HUES48 (cell line): ENCODE results near the gene CXCL11.
"Not testable (repeated sequence)": the region's sequence is repeated elsewhere in the genome, so short reads cannot be mapped to it uniquely, and the experiment has no call there.

ENCODE experiments used
- H3K27ac ChIP-seq: one replicate; pipeline ENCODE4 v1.7.0; 2013; ENCODE audit warnings: low read depth, low read length, inconsistent platforms
- H3K27me3 ChIP-seq: 2 replicates; pipeline ENCODE4 v1.6.1; 2013; ENCODE audit warnings: mild to moderate bottlenecking, low read length; ENCODE audit not compliant: control insufficient read depth, insufficient read depth
- H3K36me3 ChIP-seq: 2 replicates; pipeline ENCODE4 v1.6.1; 2013; ENCODE audit warnings: low read length; ENCODE audit not compliant: control insufficient read depth, insufficient read depth
- H3K4me1 ChIP-seq: 2 replicates; pipeline ENCODE4 v1.6.1; 2013; ENCODE audit warnings: mild to moderate bottlenecking, low read length; ENCODE audit not compliant: control insufficient read depth, insufficient read depth
- H3K4me3 ChIP-seq: 2 replicates; pipeline ENCODE4 v1.5.1; 2013; ENCODE audit warnings: mild to moderate bottlenecking, low read depth, low read length
- H3K9ac ChIP-seq: 2 replicates; pipeline ENCODE4 v1.6.1; 2013; ENCODE audit warnings: mild to moderate bottlenecking, low read depth, low read length, moderate library complexity
- H3K9me3 ChIP-seq: 2 replicates; pipeline ENCODE4 v1.6.1; 2013; ENCODE audit warnings: low read length; ENCODE audit not compliant: control insufficient read depth, insufficient read depth

The CXCL11 gene

DNA sequence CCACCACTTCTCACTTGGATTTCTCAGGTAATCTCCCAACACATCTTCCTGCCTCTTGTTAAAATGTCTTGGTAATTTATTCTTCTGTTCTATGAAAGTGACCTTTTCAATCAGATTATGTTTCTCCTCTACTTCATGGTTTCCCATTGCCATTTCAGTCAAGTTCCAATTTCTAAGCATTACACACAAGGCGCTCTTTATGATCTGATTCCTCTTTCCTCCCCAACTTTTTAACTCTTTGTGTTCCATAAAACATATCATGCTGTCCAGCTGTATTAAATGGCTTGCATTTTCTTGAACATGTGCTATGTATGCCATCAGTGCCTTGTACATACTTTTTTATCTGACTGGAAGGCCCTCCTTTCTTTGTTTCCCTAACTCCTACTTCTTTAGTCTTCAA lies 25.6 kb upstream of the CXCL11 start:
- H3K36me3 ChIP-seq: no peaks in the 10 kb centered on the region
- no peak overlapping the region for H3K4me3 ChIP-seq
- H3K27ac ChIP-seq: no peak overlapping the region
- no peak overlapping the region for H3K9ac ChIP-seq
- no peaks in the 10 kb centered on the region; the same call in 1 of the 2 replicates for H3K27me3 ChIP-seq
- 0 out of 2 replicates have a peak, but pooled peaks cover 3% of the 10 kb centered on the region for H3K9me3 ChIP-seq
- peaks cover 6% of the 10 kb centered on the region; the same call in 1 of the 2 replicates for H3K4me1 ChIP-seq

- Histone ChIP-seq H3K4me1 (peaks cover 15% of the 10 kb centered on the region), H3K27me3 (no peaks in the 10 kb centered on the region; the same call in 1 of the 2 replicates), H3K4me3 (no peak overlapping the region), H3K9ac (no peak overlapping the region), H3K9me3 (no peaks in the 10 kb centered on the region), H3K36me3 (no peaks in the 10 kb centered on the region), H3K27ac (no peak overlapping the region)
Observed at GRCh38 chr4:76060506-76060905, 24.6 kb upstream of the CXCL11 start.

DNA sequence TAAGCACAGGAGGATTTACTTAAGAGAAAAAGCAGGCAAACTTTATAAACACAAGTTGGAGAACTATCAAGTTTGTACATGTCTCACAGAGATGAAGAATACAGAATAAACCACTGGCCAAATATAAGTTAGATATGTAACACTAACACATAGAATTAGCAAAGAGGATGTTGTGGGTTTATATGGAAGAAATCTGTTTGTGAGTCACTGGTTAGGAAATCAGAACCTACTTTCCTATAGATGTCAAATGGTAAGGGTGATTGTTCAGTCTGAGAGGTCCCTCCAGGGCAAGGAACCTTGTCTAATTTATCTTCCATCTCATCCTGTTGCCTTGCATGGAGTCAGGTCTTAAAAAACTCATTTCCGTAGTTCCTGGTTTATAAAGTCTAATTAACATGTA lies 23.9 kb upstream of the CXCL11 start:
- Histone ChIP-seq H3K4me1 (peaks cover 23% of the 10 kb centered on the region), H3K27me3 (no peaks in the 10 kb centered on the region; the same call in 1 of the 2 replicates), H3K9ac (no peak overlapping the region), H3K9me3 (no peaks in the 10 kb centered on the region), H3K27ac (no peak overlapping the region), H3K36me3 (no peaks in the 10 kb centered on the region), H3K4me3 (no peak overlapping the region)

DNA sequence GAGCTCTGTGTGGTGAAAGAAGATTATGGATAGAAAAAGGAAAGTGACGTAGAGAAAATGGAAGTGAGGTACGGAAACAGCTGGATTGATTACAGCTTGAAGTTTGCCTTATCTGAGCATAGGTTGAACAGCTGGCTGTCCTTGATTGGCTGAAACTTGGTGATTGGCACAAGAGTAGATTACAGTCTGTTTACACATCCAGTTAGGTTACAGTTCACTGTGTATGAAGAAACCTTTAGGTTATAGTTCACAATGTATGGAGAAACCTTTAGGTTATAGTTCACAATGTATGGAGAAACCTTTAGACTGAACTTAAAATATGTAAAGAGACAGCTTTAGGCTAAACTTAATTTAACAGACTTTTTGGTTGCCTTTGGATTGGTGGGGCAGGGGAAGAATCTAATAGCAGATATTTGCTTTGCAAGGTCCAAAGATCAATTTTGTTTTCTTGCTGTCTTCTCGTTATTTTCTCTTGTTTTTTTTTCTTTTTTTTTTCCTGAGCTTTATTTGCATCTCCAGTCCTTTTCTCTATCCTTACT lies 23.1 kb upstream of the CXCL11 start:
- no peak overlapping the region for H3K27ac ChIP-seq
- H3K4me3 ChIP-seq: no peak overlapping the region
- H3K27me3 ChIP-seq: no peaks in the 10 kb centered on the region; the same call in 1 of the 2 replicates
- H3K9me3 ChIP-seq: no peaks in the 10 kb centered on the region
- no peaks in the 10 kb centered on the region for H3K36me3 ChIP-seq
- H3K4me1 ChIP-seq: peaks cover 28% of the 10 kb centered on the region
- H3K9ac ChIP-seq: no peak overlapping the region

DNA sequence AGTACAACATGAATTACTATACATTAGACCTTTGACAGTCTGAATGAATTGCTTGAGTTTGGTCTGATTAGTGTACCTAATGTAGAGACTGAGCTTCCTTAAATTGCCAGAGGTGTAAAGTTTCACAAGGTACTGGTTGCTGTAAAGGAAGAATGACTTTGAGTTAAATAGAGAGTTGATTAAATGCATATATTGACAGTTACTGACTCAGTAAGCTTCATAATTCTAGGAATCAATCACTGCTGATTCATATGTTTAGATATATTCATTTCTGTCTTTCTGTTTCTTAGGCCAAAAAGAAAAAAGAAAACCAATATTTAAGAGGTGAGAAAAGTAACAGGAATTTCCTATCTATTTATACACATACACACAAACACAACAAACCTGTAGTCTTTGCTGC lies 22.4 kb upstream of the CXCL11 start:
- H3K27me3 ChIP-seq: no peaks in the 10 kb centered on the region; the same call in 1 of the 2 replicates
- H3K27ac ChIP-seq: no peak overlapping the region
- no peaks in the 10 kb centered on the region for H3K9me3 ChIP-seq
- no peaks in the 10 kb centered on the region for H3K36me3 ChIP-seq
- no peak overlapping the region for H3K9ac ChIP-seq
- H3K4me3 ChIP-seq: no peak overlapping the region
- peaks cover 33% of the 10 kb centered on the region for H3K4me1 ChIP-seq

DNA sequence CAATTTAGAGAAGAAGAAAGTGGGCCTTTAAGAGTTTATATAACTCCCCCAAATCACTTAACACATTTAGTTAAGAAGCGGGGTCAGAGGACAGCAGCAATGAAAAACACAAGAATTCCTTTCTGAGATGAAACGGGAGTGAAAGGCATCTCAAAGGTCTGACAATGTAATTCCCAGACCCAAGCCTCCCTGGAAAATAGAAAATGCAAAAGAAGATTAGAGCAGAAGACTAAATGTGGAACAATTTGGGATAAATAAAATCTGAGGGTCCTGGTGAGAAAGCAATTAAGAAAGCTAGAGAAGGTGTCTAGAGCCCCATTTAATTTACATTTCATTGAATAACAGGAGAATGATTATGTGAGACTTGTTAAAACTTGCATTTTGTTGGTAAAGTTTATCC lies 19.6 kb upstream of the CXCL11 start:
- Histone ChIP-seq H3K9me3 (no peaks in the 10 kb centered on the region), H3K4me3 (no peak overlapping the region), H3K9ac (no peak overlapping the region), H3K27ac (peak overlapping the region; percentile 32), H3K4me1 (peaks cover 33% of the 10 kb centered on the region), H3K27me3 (no peaks in the 10 kb centered on the region; the same call in 1 of the 2 replicates), H3K36me3 (no peaks in the 10 kb centered on the region)

DNA sequence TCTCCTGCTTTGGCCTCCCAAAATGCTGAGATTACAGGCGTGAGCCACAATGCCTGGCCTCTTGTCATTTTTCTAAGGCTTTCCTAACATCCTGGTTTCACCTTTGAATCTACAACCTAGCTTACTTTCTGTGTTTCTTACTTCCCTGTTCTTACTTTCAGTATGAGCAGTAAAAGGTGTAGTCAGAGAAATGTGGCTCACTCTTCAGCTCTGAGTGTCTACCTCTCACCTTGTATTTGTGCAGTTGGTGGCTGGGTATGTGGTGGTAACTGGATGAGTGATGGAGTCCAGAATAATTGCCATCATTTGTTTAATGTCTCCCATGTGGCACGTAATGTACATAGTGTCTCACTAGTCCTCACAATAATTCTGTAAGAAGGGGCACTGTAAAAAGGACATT lies 19.1 kb upstream of the CXCL11 start:
- Histone ChIP-seq H3K36me3 (no peaks in the 10 kb centered on the region), H3K9me3 (no peaks in the 10 kb centered on the region), H3K4me1 (peaks cover 33% of the 10 kb centered on the region), H3K27me3 (no peaks in the 10 kb centered on the region; the same call in 1 of the 2 replicates), H3K27ac (peak overlapping the region; percentile 32), H3K4me3 (no peak overlapping the region), H3K9ac (no peak overlapping the region)

DNA sequence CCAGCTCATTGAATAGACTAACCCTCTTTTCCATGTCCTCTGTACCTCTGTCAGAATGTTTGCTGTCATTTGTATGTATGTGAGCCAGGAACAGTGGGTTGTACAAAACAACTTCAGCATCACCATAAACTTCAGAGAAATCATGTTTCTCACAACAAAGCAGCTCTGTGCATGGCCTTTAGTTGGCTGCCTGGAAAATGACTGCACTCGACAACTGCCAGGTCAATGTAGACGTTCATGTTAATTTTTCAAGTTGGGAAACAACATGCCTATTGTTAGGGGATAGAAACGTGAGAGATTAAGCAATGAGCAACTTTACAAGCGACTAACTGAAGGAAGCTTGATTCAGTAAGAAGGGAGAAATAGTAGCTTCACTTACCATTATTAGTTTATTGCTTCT lies 17.9 kb upstream of the CXCL11 start:
- H3K9ac ChIP-seq: no peak overlapping the region
- H3K27me3 ChIP-seq: no peaks in the 10 kb centered on the region
- no peaks in the 10 kb centered on the region for H3K36me3 ChIP-seq
- no peak overlapping the region for H3K4me3 ChIP-seq
- H3K4me1 ChIP-seq: peaks cover 33% of the 10 kb centered on the region
- no peak overlapping the region for H3K27ac ChIP-seq
- no peaks in the 10 kb centered on the region for H3K9me3 ChIP-seq

- H3K4me3 ChIP-seq, H3K9me3 ChIP-seq, H3K36me3 ChIP-seq, H3K9ac ChIP-seq, H3K27ac ChIP-seq, H3K27me3 ChIP-seq: not testable (repeated sequence)
- peaks cover 19% of the 10 kb centered on the region for H3K4me1 ChIP-seq
Observed at GRCh38 chr4:76050560-76051050, 14.7 kb upstream of the CXCL11 start.

GRCh38 chr4:76049860-76050416 lies 14.1 kb upstream of the CXCL11 start:
- not testable (repeated sequence) for H3K36me3 ChIP-seq, H3K9me3 ChIP-seq, H3K4me3 ChIP-seq, H3K27ac ChIP-seq, H3K9ac ChIP-seq, H3K27me3 ChIP-seq
- peaks cover 12% of the 10 kb centered on the region for H3K4me1 ChIP-seq

- not testable (repeated sequence) for H3K4me1 ChIP-seq, H3K27me3 ChIP-seq, H3K27ac ChIP-seq, H3K9me3 ChIP-seq, H3K36me3 ChIP-seq, H3K9ac ChIP-seq, H3K4me3 ChIP-seq
Observed at GRCh38 chr4:76044686-76045085, 8.8 kb upstream of the CXCL11 start.
